GM12864 (cell line): ENCODE measurements around the gene ROMO1.

ENCODE experiments used
- DNase-seq: peaks from one replicate; pipeline ENCODE4 v3.0.0-alpha.2; 2011; ENCODE audit warnings: low read depth
- H3K4me3 ChIP-seq: 2 replicates; pipeline ENCODE4 v1.5.1; 2011; ENCODE audit warnings: mild to moderate bottlenecking, low read depth, low read length, control low read depth
- CTCF ChIP-seq: IDR thresholded peaks from 2 replicates; pipeline ENCODE4 v1.5.1; 2011; ENCODE audit warnings: low read depth, mild to moderate bottlenecking, moderate library complexity, low read length, control low read depth, inconsistent platforms; ENCODE audit errors: missing control alignments

The ROMO1 gene

GRCh38 chr20:35654415-35654814 is 44.8 kb upstream of the ROMO1 start:
- no peak overlapping the region for H3K4me3 ChIP-seq
- no peak for DNase-seq
- TF ChIP-seq CTCF: no peak

GRCh38 chr20:35657271-35657670 is 41.9 kb upstream of the ROMO1 start:
- DNase-seq: no peak
- H3K4me3 ChIP-seq: no peak overlapping the region
- no peak for TF ChIP-seq CTCF

DNA sequence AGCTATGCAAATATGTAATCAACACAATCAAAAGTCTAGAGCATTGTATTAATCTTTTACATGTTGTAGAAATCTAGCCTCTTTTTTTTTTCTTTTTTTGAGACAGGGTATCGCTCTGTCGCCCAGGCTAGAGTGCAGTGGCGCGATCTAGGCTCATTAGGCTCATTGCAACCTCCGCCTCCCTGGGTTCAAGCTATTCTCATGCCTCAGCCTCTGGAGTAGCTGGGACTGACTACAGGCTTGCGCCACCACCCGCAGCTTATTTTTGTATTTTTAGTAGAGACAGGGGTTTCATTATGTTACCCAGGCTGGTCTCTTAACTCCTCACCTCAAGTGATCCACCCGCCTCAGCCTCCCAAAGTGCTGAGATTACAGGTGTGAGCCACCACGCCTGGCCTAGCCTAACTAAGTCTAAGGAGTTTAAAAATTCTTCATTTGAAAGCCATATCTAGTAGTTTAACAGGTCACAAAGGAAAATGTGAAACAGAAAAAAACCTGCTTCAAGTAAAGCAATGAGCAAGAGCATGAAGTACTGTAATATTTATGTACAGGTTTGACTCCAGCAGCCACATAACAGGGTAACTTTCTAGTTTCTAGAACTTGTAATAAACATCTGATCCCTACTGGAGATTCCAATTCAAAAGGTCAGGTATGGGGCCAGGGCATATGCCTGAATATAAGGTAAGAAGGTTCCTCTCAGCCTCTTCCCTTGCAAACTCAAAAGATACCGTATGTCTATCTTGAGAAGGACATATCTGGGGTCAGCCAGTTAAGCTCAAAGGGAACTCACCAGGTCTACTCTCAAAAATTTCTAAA is 38.9 kb upstream of the ROMO1 start:
- TF ChIP-seq CTCF: no peak
- no peak for DNase-seq
- H3K4me3 ChIP-seq: no peak overlapping the region; the same call in 1 of the 2 replicates

DNA sequence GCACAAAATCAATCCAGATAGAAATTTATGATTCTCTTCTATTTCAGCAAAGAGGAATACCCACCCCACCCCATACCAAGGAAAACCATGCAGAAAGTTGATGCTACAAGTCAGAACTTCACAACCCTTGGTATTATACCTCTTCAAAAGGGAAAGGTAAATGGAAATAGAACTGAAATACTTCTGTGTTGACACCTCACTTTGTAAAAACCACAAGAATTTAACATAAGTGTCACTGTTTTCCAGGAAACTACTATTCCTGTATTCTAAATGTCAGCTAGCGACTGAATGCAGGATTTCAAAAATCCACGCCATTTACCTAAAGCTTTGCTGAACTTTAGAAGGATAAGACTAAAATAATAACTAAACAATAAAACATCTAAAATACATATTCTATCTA is 38.2 kb upstream of the ROMO1 start:
- TF ChIP-seq CTCF: no peak

DNA sequence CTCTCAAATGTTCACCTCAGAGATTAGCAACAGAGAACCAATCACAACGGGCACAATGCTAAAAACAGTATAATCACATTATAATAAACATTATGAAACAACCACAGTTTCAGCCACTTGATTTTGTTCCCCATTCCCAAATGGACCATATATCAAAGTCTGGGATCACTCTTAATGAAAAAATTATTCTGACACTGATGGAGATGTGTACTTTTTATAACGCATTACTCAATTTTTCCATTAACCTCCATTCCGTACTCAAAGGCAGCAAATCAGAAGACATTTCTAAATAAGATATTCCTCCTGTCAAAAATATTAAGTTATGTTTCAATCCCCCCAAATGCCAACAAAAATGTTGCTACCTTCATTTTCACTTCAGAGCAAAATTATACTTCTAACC is 37.3 kb upstream of the ROMO1 start:
- DNase-seq: no peak
- TF ChIP-seq CTCF: no peak
- peak overlapping the region; percentile 28; the same call in 1 of the 2 replicates for H3K4me3 ChIP-seq

More for the DNA sequence above, 38.2 kb upstream of the ROMO1 start:
- no peak overlapping the region; the same call in 1 of the 2 replicates for H3K4me3 ChIP-seq
- no peak for DNase-seq

DNA sequence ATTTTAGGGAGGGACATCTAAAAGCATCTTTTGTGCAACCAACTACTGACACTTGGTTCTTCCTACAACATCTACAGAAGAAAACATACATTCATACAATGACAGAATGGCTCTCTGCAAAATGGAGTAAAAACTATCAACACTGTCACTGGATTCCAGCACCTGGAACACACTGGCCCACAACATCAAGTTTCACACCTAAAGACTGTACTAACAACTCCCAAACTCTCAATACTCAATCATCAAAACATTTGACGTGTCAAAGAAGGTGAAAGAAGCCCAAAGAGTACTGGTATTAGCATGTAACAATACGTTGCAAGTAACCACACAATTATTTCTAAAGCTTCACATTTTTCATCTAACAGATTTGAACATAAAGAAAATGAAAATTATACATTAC is 36.7 kb upstream of the ROMO1 start:
- DNase-seq: no peak
- TF ChIP-seq CTCF: no peak
- H3K4me3 ChIP-seq: peak overlapping the region; percentile 53
